Measurements from ENCODE around the gene CYBC1.

Gene CYBC1

GRCh38 chr17:82463925-82464566 lies 13.5 kb upstream of the CYBC1 start:
- TF ChIP-seq GATA2 (IDR thresholded peaks at IDR 0.05; ENCODE audit: low read depth, low read length): no peak
- TF ChIP-seq GATA3 (IDR thresholded peaks at IDR 0.05; ENCODE audit: low read depth, low read length): no peak

DNA sequence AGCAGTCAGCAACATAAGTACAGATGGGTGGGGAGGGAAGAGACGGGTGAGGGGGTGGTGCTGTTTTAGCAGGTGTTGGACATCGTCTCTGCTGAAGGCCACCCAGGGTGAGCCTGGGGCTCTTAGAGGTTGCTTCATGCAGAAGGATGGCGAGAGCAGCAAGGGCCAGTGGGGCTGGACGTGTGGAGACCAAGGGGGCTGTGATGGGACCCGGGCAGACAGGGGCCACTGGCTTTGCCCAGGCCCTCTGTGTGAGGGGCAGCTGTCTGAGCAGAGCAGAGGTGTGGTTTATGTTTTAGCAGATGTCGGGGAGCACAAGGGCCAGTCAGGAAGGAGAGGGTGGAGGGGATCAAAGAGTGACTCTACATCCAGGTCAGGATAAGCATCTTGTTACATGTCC lies 12.8 kb upstream of the CYBC1 start:
- TF ChIP-seq GATA2 (IDR thresholded peaks at IDR 0.05; ENCODE audit: low read depth, low read length) (no peak), GATA3 (IDR thresholded peaks at IDR 0.05; ENCODE audit: low read depth, low read length) (no peak)

DNA sequence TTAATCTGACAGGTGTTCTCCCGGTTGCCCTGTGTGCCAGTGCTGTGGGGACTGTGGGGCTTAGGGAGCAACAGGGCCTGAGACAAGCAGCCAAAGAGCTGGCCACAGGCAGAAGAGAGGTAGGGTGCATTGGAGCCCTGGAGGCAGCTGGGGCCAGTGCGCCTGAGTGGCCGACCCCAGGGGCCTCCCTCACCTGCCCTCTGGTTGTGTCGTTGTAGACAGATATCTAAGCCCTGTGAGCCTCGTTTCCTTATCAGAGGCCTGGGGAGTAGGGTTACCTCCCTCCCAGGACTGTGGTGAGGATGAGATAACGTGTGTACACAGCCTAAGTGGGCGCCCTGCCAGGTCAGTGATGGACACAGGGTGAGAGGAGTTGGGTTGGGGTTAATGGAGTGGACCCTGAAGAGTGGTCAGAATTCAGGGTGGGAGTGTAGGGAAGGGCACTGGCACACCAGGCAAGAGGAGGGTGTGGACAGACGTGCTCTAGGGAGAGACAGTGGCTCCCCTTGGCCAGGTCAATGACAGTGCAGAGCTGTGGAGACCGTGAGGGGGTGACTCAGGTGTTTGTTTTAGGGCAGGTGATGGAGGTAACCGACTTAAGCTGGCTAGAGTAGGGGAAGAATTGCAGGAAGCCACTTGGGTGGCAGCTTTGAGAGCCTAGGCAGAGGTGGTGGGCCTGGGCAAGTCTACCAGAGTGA lies 11.4 kb upstream of the CYBC1 start:
- TF ChIP-seq GATA3 (IDR thresholded peaks at IDR 0.05; ENCODE audit: low read depth, low read length): no peak
- no peak for TF ChIP-seq GATA2 (IDR thresholded peaks at IDR 0.05; ENCODE audit: low read depth, low read length)

DNA sequence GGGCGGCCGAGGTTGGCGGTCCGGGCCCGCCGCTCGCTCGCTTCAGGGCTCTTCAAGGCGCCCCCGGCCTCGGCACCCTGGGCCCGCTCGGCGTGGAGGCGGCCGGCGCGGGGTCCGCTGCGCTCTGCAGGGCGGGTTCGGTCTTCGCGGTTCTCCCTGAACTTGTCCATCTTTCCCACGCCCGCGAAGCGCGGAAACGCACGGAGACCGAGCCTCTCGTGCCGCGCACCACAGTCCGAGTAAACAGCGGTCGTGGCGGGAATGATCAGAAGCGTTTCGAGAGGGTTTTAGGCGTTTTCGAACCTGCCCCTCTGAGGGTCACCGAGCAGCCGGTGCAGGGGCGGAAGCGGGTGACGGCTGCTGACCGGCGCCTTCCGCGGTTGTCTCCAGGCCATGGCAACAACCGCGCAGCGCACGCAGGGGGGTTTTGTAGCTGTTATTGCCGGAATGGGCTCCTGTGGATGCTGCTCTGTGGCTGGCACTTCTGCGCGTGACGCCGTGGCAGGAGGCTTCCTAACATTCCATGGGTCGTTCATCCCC lies 8.4 kb upstream of the CYBC1 start:
- TF ChIP-seq GATA2 (IDR thresholded peaks at IDR 0.05; ENCODE audit: low read depth, low read length) (no peak), GATA3 (IDR thresholded peaks at IDR 0.05; ENCODE audit: low read depth, low read length) (no peak)

- TF ChIP-seq GATA3 (IDR thresholded peaks at IDR 0.05; ENCODE audit: low read depth, low read length) (no peak), GATA2 (IDR thresholded peaks at IDR 0.05; ENCODE audit: low read depth, low read length) (no peak; the same call in 1 of the 2 replicates)
Observed at GRCh38 chr17:82458179-82458884, 7.8 kb upstream of the CYBC1 start, which contains the start of gene NARF. Gene NARF, plus strand, starts transcription at chr17:82458741. Its CDS starts 63 bp downstream, at chr17:82458804.

- TF ChIP-seq GATA3 (IDR thresholded peaks at IDR 0.05; ENCODE audit: low read depth, low read length): no peak
- 0 out of 2 replicates have a peak, but pooled peaks have one; percentile 43 for TF ChIP-seq GATA2 (IDR thresholded peaks at IDR 0.05; ENCODE audit: low read depth, low read length)
Observed at GRCh38 chr17:82457929-82458178, 7.3 kb upstream of the CYBC1 start.

- no peak for TF ChIP-seq GATA2 (IDR thresholded peaks at IDR 0.05; ENCODE audit: low read depth, low read length)
- TF ChIP-seq GATA3 (IDR thresholded peaks at IDR 0.05; ENCODE audit: low read depth, low read length): no peak
Observed at GRCh38 chr17:82457073-82457928, 6.7 kb upstream of the CYBC1 start.

- TF ChIP-seq GATA3 (IDR thresholded peaks at IDR 0.05; ENCODE audit: low read depth, low read length): no peak
- no peak for TF ChIP-seq GATA2 (IDR thresholded peaks at IDR 0.05; ENCODE audit: low read depth, low read length)
Observed at GRCh38 chr17:82452162-82452561, 1.6 kb upstream of the CYBC1 start.

GRCh38 chr17:82449883-82450356 lies 632 bp downstream of the CYBC1 start:
- TF ChIP-seq GATA3 (IDR thresholded peaks at IDR 0.05; ENCODE audit: low read depth, low read length) (no peak), GATA2 (IDR thresholded peaks at IDR 0.05; ENCODE audit: low read depth, low read length) (no peak)

GRCh38 chr17:82449131-82449882 lies 1.2 kb downstream of the CYBC1 start:
- TF ChIP-seq GATA3 (IDR thresholded peaks at IDR 0.05; ENCODE audit: low read depth, low read length) (no peak), GATA2 (IDR thresholded peaks at IDR 0.05; ENCODE audit: low read depth, low read length) (no peak)

DNA sequence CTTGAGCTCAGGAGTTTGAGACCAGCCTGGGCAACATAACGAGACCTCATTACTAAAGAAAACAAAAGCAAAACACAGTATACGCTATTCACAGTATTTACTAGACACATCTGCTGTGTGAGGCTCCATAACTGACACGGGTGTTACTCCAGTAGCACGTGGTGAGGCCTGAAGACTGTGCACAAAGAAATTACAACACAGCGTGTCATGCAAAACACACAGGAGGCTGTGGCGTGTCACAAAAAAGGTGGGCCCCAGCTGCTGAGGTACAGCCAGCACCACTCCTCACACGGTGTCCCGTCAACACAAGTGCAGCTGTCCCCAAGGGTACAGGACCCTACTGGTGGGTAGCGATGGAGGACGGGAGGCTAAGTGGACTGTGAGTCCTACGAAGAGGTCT lies 2.7 kb downstream of the CYBC1 start:
- TF ChIP-seq GATA2 (IDR thresholded peaks at IDR 0.05; ENCODE audit: low read depth, low read length) (no peak), GATA3 (IDR thresholded peaks at IDR 0.05; ENCODE audit: low read depth, low read length) (no peak)

DNA sequence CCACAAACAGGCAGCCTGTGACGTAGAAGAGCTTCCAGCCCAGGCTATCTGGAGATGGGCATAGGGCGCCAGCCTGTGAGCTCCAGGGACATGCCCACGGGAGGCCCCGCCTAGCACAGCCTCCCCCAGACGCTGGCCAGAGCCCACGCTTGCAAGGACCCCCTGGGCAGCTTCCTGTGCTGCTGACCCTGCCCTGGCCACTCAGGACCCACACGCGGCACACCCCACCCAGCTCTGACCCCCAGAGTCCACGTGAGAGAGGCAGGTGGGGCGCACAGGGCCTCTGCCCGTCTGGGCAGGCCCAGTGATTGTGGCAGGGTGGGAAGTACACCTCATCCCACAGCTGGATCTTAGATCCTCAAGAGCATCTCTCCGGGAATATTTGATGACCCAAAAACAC lies 3.9 kb downstream of the CYBC1 start:
- no peak for TF ChIP-seq GATA3 (IDR thresholded peaks at IDR 0.05; ENCODE audit: low read depth, low read length)

GRCh38 chr17:82446124-82446523 lies 4.4 kb downstream of the CYBC1 start:
- TF ChIP-seq GATA2 (IDR thresholded peaks at IDR 0.05; ENCODE audit: low read depth, low read length) (no peak), GATA3 (IDR thresholded peaks at IDR 0.05; ENCODE audit: low read depth, low read length) (no peak)
